GM12891 (cell line): ENCODE results near the gene ASNSD1.

ENCODE experiments used
- POLR2A ChIP-seq: IDR thresholded peaks from 2 replicates; pipeline ENCODE4 v1.6.1; 2011; ENCODE audit warnings: low read depth, low read length, control low read depth
- POLR2AphosphoS5 ChIP-seq: IDR thresholded peaks from 2 replicates; pipeline ENCODE4 v1.6.1; 2011; ENCODE audit warnings: low read depth, low read length, control low read depth
- SPI1 ChIP-seq: IDR thresholded peaks from 2 replicates; pipeline ENCODE4 v1.6.1; 2011; ENCODE audit warnings: low read depth, low read length, control low read depth
- TAF1 ChIP-seq: IDR thresholded peaks from 2 replicates; pipeline ENCODE4 v1.6.1; 2011; ENCODE audit warnings: low read depth, low read length, control low read depth

DNA sequence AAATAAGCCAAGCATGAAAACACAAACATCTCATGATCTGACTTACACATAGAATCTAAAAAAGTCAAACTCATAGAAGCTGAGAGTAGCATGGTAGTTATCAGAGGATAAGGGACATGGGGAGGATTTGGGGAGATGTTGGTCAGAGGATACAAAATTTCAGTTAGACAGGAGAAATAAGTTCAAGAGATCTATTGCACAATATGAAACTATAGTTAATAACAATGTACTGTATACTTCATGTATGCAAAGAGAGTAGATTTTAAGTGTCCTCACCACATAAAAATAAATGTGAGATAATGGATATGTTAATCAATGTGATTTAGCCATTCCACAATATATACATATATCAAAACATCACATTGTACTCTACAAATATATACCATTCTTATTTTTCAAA lies 10.0 kb upstream of the ASNSD1 start:
- no peak for TF ChIP-seq POLR2A
- no peak for TF ChIP-seq POLR2AphosphoS5
- no peak for TF ChIP-seq TAF1
- TF ChIP-seq SPI1: no peak
